IPS-NIHi7 (cell line): Measurements from ENCODE around the gene FNDC8.
"Not testable (repeated sequence)": the region's sequence is repeated elsewhere in the genome, so short reads cannot be mapped to it uniquely, and the experiment has no call there.

Source experiments
- DNase-seq: peaks from one replicate; pipeline ENCODE4 v3.0.0; 2012; ENCODE audit warnings: mixed read lengths; ENCODE audit errors: extremely low spot score

Gene FNDC8

GRCh38 chr17:35095741-35096140 lies 25.7 kb upstream of the FNDC8 start:
- no peak for DNase-seq

- no peak for DNase-seq
Observed at GRCh38 chr17:35097776-35098175, 23.6 kb upstream of the FNDC8 start.

- no peak for DNase-seq
Observed at GRCh38 chr17:35099908-35100307, 21.5 kb upstream of the FNDC8 start.

- no peak for DNase-seq
Observed at GRCh38 chr17:35101036-35101435, 20.4 kb upstream of the FNDC8 start.

- DNase-seq: no peak
Observed at GRCh38 chr17:35101725-35102124, 19.7 kb upstream of the FNDC8 start.

- DNase-seq: no peak
Observed at GRCh38 chr17:35103271-35103670, 18.1 kb upstream of the FNDC8 start.

- DNase-seq: no peak
Observed at GRCh38 chr17:35104844-35105450, 16.5 kb upstream of the FNDC8 start.

GRCh38 chr17:35110791-35111190 lies 10.6 kb upstream of the FNDC8 start:
- DNase-seq: not testable (repeated sequence)

- DNase-seq: peak; percentile 24
Observed at GRCh38 chr17:35116845-35117244, 4.6 kb upstream of the FNDC8 start.

- DNase-seq: no peak
Observed at GRCh38 chr17:35117984-35118383, 3.4 kb upstream of the FNDC8 start.

GRCh38 chr17:35119370-35120165 lies 1.8 kb upstream of the FNDC8 start, which contains the start of gene RAD51D:
RAD51D (minus strand) TSS chr17:35119860; CDS start chr17:35119613, 247 bp downstream.
- peak; percentile 93 for DNase-seq

GRCh38 chr17:35127751-35128514 lies 6.5 kb downstream of the FNDC8 start:
- no peak for DNase-seq

GRCh38 chr17:35129154-35129972 lies 7.9 kb downstream of the FNDC8 start:
- DNase-seq: no peak

- DNase-seq: no peak
Observed at GRCh38 chr17:35129973-35130351, 8.5 kb downstream of the FNDC8 start.

- no peak for DNase-seq
Observed at GRCh38 chr17:35130392-35130791, 9.0 kb downstream of the FNDC8 start.

- no peak for DNase-seq
Observed at GRCh38 chr17:35132099-35132498, 10.7 kb downstream of the FNDC8 start.

GRCh38 chr17:35132816-35133550 lies 11.6 kb downstream of the FNDC8 start:
- DNase-seq: no peak

GRCh38 chr17:35135322-35135721 lies 13.9 kb downstream of the FNDC8 start:
- no peak for DNase-seq

GRCh38 chr17:35138218-35138617 lies 16.8 kb downstream of the FNDC8 start:
- DNase-seq: no peak

- DNase-seq: peak; percentile 95
Observed at GRCh38 chr17:35141681-35142466, 20.5 kb downstream of the FNDC8 start, which contains the start of gene NLE1. NLE1 (minus strand) TSS chr17:35142303; CDS start chr17:35142275, 28 bp downstream.
